ENCODE measurements around the gene HLF.

Gene HLF

DNA sequence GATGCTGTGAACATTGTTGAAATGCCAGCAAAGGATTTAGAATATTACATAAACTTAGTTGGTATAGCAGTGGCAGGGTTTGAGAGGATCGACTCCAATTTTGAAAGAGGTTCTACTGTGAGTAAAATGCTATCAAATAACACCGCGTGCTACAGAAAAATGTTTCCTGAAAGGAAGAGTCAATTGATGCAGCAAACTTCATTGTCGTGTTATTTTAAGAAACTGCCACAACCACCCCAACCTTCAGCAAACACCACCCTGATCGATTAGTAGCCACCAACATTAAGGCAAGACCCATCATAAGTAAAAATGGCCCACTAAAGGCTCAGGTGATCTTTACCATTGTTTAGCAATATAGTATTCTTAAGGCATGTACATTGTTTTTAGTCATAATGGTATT is 27.3 kb downstream of the HLF start:
- no peak for DNase-seq

DNA sequence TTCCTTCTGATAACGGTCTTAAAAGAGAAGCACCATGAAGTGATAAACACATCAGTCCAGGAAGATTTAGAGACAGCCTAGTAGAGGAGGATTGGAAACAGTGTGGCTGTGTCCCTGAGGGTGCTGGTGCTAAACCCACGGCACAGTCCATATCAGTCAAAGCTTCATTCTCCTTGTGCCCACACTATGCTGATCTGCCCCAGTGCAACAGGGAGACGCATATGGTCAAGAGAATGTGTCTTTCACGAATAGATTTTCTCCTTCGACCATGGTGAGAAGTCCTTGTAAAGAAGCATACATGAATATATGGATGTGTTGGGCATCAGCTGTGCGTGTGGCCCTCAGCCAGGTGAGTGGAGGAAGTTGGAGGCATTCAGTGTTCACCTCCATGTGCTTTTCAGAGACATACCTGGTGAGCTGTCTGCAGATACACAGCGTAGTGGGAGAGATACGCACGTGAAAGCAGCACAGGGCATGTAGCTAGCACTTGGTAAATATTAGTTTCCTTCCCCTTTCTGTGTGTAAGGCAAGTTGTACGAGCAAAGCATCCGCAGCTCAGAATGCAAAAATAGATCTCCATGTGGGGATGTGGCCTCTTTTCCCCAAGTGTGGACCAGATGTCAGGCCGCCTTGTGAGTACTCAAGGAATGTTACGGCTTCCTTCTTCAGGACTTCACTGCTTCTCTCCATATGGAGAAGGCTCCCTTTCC is 29.4 kb downstream of the HLF start:
- DNase-seq, result no peak

GRCh38 chr17:55295411-55296170 is 30.8 kb downstream of the HLF start:
- peak; percentile 52 for DNase-seq

GRCh38 chr17:55296171-55296695 is 31.5 kb downstream of the HLF start:
- no peak for DNase-seq

- no peak for DNase-seq
Measured at GRCh38 chr17:55296699-55297098, 31.9 kb downstream of the HLF start.

DNA sequence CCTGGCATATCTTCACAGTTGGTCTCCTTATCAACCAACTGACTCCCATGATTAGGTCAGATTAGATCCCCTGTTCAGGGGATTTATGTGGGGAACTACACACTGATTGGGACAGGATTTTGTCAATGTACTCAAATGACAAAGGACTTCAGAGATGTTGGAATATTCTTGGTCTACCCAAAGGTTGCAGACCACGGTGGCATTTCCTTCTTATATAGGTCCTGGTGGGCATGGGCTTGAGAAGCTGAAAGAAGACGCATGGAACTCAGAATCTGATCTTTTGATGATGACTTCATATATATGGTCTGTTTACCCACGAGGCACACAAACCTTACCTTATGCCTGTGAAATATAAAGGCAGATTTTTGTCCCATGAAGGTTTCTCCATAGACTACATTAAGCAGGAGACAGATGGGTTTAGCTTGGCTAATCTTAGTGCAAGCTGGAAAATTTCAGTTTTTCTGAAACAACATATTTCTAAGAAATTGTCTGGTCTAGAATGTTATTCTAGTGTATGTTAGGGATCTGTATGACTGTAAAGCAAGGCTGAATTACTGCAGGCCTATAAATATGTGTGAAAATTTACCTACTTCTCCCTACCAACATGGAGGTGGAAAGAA is 33.5 kb downstream of the HLF start:
- DNase-seq, result no peak

DNA sequence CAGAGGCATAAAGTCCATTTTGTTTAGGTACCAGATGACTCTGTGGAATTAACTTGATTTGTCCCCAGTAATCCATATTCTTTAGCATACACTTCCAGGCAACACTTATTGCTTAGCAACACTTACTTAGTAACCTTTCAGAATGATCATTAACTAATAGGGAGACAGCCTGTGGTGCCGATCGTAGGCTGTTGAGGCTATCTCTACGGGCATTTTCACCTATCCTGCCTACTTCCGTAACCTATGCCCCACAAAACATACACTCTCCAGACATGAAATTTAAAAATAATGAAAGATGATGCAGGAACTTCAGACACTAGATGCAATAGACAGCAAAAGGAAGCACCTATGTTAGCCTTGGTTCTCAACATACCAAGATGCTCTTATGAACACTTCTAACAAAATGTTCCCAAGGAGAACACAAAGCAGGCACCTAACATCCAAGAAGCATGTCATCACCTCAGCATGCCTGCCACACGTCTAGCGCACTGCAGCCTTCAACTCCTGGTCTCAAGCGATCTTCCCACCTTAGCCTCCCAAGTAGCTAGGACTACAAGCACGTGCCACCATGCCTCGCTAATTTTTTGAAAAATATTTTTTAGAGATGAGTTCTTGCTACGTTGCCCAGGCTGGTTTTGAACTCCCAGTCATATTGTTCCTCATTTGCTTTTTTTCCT is 34.5 kb downstream of the HLF start:
- DNase-seq, result no peak

DNA sequence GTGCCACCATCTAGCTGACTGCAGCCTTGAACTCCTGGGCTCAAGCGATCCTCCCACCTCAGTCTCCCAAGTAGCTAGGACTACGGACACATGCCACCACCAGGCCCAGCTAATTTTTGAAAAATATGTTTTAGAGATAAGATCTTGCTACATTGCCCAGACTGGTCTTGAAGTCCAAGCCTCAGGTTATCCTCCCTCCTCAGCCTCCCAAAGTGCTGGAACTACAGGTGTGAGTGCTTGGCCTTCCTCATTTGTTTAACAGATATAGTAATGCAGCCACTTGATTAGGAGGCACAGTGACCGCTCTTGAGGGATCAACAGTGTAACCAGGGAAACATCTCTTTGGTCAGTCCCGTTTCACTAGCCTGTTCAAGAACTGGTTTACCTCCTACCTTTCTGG is 35.1 kb downstream of the HLF start:
- DNase-seq, result no peak

DNA sequence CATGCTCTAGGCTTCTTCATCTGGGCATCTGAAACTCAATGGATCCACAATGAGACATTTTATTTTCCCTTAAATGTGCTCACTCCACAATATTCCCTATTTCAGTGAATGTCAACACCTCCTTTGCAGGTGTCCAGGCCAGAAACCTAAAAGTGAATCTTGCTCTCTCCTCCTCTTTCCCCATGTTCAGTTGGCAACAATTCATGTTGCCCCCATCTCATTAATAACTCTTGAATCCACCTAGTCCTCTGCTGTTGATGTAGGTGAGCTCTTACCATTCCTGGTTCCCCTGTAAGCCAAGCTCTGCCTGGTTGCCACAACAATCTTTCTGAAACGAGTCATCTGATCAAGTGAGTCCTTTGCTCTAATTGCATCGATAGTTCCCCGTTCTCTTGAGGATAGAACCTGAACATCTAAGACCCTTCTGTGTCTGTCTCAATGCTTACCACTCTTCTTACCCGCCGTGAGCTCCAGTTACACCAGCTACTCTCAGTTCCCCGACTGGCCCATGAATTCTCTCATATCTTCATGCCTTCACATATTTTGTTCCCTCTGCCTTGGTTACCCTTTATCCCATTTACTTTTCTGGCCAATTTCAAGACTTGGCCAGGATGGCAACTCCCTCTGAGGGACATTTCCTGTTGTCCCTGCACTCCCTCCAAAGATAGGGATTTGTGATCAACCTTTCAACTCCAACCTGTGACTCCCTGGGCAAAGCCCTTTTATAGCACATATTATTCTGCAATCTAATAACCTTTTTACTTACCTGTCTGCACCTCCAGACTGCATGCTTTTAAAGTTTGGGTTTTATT is 35.9 kb downstream of the HLF start:
- no peak for DNase-seq

DNA sequence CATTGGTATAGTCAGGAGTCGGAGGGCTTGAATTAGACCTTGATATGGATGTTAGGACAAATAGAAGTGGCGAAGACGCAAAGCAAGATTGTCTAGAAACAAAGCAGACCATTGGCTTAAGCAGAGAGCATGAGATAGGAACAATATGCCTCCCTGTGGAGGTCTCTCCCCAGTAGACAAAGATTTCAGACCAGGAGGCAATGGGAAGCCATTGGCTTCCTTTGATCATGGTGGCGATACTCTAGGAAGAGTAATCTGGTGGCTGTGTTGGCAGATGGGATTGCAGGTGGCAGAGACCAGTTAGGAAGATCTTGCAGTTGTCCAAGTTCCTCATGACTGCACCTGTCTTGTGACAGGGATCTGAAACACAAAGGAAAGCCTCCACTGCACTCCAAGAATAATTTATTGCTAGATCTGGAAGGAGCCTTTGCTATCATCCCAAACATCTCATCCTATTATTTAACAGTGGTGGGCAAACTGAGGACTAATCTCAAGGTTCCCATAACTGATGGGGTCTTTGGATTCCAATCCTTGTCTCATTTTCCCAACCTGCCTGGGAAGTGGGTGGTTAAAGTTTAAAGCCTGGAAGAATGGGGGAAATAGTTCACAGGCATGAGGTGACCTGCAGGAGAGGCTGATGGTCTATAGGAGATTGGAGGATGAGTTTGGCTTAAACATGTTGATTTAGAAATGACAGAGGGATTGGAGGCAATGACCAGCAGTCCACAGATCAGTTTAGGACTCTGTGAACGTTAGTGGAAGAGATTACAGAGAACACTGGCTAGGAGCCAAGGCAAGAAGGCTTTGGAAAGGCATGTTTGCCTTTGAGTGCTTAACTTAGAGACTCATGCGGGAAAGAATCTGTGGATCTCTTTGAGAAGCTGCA is 37.0 kb downstream of the HLF start:
- no peak for DNase-seq

GRCh38 chr17:55302407-55302787 is 37.6 kb downstream of the HLF start:
- no peak for DNase-seq

DNA sequence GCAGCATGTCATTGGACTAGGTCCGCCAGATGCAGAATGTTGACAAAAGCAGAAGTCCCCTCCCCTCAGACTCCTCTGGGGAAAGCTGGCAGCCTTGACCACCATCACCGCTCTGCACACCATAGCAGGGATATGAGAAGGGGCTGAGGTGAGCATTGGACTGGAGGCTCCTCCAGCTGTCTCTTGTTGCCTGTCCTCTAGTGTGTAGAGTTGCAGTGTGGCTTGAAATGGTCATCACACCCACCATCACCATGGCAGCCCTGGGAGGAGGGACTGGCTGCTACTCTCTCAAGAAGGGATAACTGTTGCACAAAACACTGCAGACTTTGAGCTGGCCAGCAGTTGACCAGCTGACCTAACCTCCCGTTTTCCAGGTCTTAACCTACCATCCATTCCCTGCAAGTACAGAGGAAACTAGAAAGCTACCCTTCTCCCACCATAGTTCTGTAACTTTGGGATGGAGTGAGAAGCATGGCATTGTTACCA is 38.3 kb downstream of the HLF start:
- no peak for DNase-seq

DNA sequence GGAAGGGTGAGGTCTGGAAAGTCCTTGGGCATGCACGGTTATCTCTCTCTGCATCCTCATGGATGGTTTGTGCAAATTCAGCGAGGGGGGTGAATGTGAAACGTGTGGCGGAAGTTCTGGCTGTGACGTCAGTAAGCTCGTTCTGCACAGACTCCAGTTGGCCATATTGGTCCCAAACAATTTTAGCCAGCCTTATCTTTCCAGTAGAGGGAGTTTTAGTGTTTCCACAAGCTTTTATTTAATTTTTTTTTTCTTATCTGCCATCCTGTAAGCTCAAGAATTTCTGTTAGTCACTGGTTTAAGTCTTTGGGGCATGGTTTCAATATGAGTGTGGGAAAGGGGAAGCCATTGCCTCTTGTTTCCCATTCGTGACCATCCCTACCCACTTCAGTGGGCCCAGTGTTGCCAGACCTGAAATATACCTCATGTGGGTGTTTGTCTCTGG is 39.0 kb downstream of the HLF start:
- no peak for DNase-seq

DNA sequence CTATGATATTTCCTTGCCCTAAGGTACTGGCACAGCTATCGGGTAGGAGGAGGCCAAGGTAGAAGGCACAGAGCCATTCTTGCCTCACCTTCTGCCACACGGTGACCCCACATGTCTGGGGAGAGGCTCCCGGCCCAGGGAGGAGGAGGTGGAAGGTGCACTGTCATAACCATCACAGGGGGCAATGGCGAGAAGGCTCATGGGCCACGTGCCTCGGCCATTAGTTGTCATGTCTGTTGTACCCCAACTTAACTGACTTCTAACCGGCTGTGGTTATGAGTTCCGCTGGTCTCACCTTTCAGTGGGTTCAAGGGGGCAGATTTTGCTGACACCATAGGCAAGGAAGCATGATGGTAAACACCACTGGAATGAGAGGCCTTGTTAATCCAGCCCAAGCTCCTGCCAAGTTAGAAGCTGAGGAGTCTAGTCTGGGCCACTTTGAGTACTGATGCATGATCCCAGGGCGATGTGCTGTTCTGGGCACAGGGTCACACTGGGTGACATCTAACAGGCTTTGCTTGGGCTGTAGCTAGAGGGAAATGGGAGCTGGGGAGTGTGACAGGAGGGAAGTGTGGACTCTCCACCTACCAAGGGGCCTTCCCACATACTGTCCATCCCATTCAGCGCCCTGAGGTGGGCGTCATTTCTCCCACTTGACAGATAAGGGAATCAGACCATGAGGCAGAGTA is 39.6 kb downstream of the HLF start:
- DNase-seq, result no peak

DNA sequence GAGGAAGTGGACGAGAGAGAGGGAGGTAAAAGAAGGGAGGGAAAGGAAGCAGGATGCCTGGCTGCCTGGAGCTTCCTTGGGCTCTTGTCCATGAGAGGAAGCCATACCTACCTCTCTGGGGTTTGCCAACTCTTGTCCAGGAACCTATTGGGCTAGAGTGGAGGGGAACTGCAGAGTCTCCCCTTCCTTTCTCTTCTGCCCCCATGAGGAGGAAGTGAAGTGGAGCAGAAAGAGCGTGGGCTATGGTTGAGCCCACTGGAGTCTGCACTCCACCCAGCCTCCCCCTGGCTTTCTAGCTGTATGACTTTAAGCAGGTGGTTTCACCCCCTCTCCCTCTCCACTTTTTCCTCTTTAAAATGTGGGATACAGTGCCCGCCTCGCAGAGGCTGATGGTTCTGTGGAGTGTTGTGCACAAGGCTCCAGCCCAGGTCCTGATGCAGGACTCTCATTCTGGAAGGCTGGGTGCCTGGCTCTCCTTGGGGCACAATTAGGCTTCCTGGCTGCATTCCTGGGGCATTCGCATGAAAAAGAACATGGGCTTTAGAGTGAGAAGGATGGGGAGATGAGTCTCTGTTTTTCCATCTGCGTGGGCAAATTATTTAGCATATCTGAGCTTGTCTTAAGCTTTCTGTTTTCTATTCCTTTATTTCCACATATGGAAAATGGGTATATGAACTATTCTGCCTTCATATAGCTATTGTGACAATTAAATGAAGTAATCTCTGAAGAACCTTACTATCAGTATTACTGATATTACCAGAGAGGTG is 40.7 kb downstream of the HLF start:
- DNase-seq, result no peak

- no peak for DNase-seq
Measured at GRCh38 chr17:55307879-55308278, 43.1 kb downstream of the HLF start.

GRCh38 chr17:55308613-55309391 is 44.0 kb downstream of the HLF start:
- no peak for DNase-seq

DNA sequence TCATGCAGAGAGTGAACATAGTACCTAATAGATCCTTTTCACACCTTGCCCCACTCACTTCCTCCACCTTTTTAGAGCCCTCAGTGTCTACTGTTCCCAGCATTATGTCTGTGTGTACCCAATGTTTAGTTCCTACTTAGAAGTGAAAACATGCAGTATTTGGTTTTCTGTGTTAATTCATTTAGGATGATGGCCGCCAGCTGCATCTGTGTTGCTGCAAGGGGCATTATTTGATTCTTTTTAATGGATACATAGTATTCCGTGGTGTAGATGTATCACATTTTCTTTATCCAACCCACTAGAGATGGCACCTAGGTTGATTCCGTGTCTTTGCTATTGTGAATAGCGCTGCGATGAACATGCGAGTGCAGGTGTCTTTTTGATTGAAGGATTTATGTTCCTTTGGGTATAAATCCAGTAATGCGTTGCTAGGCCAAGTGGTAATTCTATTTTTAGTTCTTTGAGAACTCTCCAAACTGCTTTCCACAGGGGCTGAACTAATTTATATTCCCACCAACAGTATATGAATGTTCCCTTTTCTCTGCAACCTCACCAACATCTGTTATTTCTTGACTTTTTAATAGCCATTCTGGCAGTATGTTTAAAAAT is 47.1 kb downstream of the HLF start:
- DNase-seq, result no peak

All from T-helper 9 cell (primary cell).